Measurements from ENCODE around the gene TTC21A. TPM values are rescaled to one million over a fixed set of nuclear protein-coding genes. Genes with fewer than 3 reads are reported as not detected.

Gene TTC21A
- total and polyA plus RNA-seq, 2 experiments from 2014 or later: 1.8 to 2.0 TPM

GRCh38 chr3:39112535-39112934 lies 5.1 kb downstream of the TTC21A start:
- ATAC-seq (no peak), DNase-seq (ENCODE audit: low spot score) (no peak)
- Histone ChIP-seq H3K36me3 (ENCODE audit: insufficient read depth) (no peaks in the 10 kb centered on the region), H4K20me1 (replicated peaks; ENCODE audit: insufficient read depth) (no peaks in the 10 kb centered on the region), H3K4me1 (ENCODE audit: insufficient read depth) (no peaks in the 10 kb centered on the region), H3K9me2 (ENCODE audit: insufficient read depth) (no peaks in the 10 kb centered on the region), H3F3A (replicated peaks; ENCODE audit: low read depth) (no peaks in the 10 kb centered on the region), H3K27ac (ENCODE audit: low read depth) (no peak overlapping the region), H3K27me3 (ENCODE audit: insufficient read depth) (no peaks in the 10 kb centered on the region), H3K4me2 (no peak overlapping the region), H3K79me2 (replicated peaks; ENCODE audit: insufficient read depth) (no peaks in the 10 kb centered on the region), H3K4me3 (no peak overlapping the region), H2AFZ (no peak overlapping the region)
- no peak overlapping the region for H3K4me3 Mint-ChIP-seq
- H3K27ac Mint-ChIP-seq: no peak overlapping the region
- H3K9me3 Mint-ChIP-seq: no peaks in the 10 kb centered on the region; the same call in 1 of the 3 replicates
- peaks cover 2% of the 10 kb centered on the region for H3K27me3 Mint-ChIP-seq (ENCODE audit: insufficient read depth, low read depth, poor library complexity)
- no peaks in the 10 kb centered on the region; the same call in 2 of the 3 replicates for H3K36me3 Mint-ChIP-seq (ENCODE audit: low read depth)
- H3K4me1 Mint-ChIP-seq: peaks cover 10% of the 10 kb centered on the region
- no peak for TF ChIP-seq ZNF114 (CRISPR knock-in tag; IDR thresholded peaks at IDR 0.05)
- TF ChIP-seq CTCF (conservative IDR thresholded peaks at IDR 0.05; ENCODE audit: low read depth in 2 of 2): no peak
- TF ChIP-seq STAT1 (IDR thresholded peaks at IDR 0.05; ENCODE audit: unreplicated experiment): no peak
- TF ChIP-seq ZNF331 (CRISPR knock-in tag; IDR thresholded peaks at IDR 0.05; ENCODE audit: low read depth): no peak
- no peak for TF ChIP-seq EZH2 (IDR thresholded peaks at IDR 0.05; ENCODE audit: low read depth, unreplicated experiment)
- no peak for TF ChIP-seq CREB1 (CRISPR knock-in tag; IDR thresholded peaks at IDR 0.05; ENCODE audit: low read depth)
- no peak for TF ChIP-seq REST (IDR thresholded peaks at IDR 0.05; ENCODE audit: unreplicated experiment)
- TF ChIP-seq ETS1 (IDR thresholded peaks at IDR 0.05): no peak
- no peak for TF ChIP-seq JUNB (IDR thresholded peaks at IDR 0.05; ENCODE audit: unreplicated experiment)
- TF ChIP-seq ZNF462 (CRISPR knock-in tag; IDR thresholded peaks at IDR 0.05): no peak
- no peak for TF ChIP-seq EZH2phosphoT487 (IDR thresholded peaks at IDR 0.05; ENCODE audit: unreplicated experiment)
- no peak for TF ChIP-seq NANOG (IDR thresholded peaks at IDR 0.05; ENCODE audit: borderline replicate concordance)
- no peak for TF ChIP-seq POLR2AphosphoS5 (IDR thresholded peaks at IDR 0.05; ENCODE audit: low read depth)

All from GM23338 (cell line).